A549 (cell line): Measurements from ENCODE around the gene UNC5A. TPM values are rescaled to one million over a fixed set of nuclear protein-coding genes. Genes with fewer than 3 reads are reported as not detected.

Experiments used
- ATAC-seq, 2 experiments: fragments of 200-7000 bp in 1 of 2; fragments of >200 bp in 1 of 2; cut with Nextera tagmentation in 1 of 2; cut with Tn5 transposase in 1 of 2; 3 replicates each; pipeline versions ENCODE4 v1.8.0 to v1.9.1; 2018 to 2020; ENCODE audit warnings: mild to moderate bottlenecking in 1 of 2, moderate library complexity in 1 of 2
- CTCF ChIA-PET: fragments of 300-600 bp; sonication (Branson Sonifier 250); formaldehyde crosslinking; extraction: SDS; loops from one replicate; lab custom pipeline; 2021; ENCODE audit warnings: antibody characterized with exemption, inconsistent platforms; lab: Yijun Ruan, JAX
- POLR2A ChIA-PET: fragments of 350-600 bp; formaldehyde crosslinking; extraction: SDS; loops from one replicate; lab custom pipeline; 2021; ENCODE audit warnings: antibody characterized with exemption, inconsistent platforms; lab: Yijun Ruan, JAX
- DNase-seq, 2 experiments: peaks; one replicate each; pipeline versions ENCODE4 v3.0.0 to v3.0.0-alpha.2; 2011 to 2016; ENCODE audit warnings: low read depth in 1 of 2, low spot score in 1 of 2
- FAIRE-seq: peaks from 2 replicates; lab custom pipeline; 2011; peaks lifted over from hg19 to GRCh38; lab: Jason Lieb, UNC
- H3K27ac ChIP-seq, 2 experiments: fragments of >200 bp; sonication (Bioruptor Twin); formaldehyde crosslinking; 3 replicates each; pipeline ENCODE4 v1.5.1; 2016 to 2017
- H3K4me1 ChIP-seq: fragments of >200 bp; sonication (Bioruptor Twin); formaldehyde crosslinking; 3 replicates; pipeline ENCODE4 v1.6.1; 2016
- H3K4me2 ChIP-seq: fragments of >200 bp; sonication (Bioruptor Twin); formaldehyde crosslinking; 3 replicates; pipeline ENCODE4 v1.6.1; 2016
- H3K4me3 ChIP-seq: fragments of >200 bp; sonication (Bioruptor Twin); formaldehyde crosslinking; 3 replicates; pipeline ENCODE4 v1.5.1; 2016
- H3K9me3 ChIP-seq: fragments of >200 bp; sonication (Bioruptor Twin); formaldehyde crosslinking; 3 replicates; pipeline ENCODE4 v1.6.1; 2016
- EHMT2 ChIP-seq: fragments of 200-600 bp; sonication (generic); IDR thresholded peaks from 2 replicates; pipeline ENCODE4 v1.6.1; 2016; ENCODE audit warnings: antibody characterized with exemption, low read depth, mild to moderate bottlenecking, moderate library complexity
- FOXS1 ChIP-seq: fragments of 250-450 bp; sonication (Bioruptor Pico); IDR thresholded peaks from 2 replicates; pipeline ENCODE4 v1.5.0; 2020; ENCODE audit warnings: mild to moderate bottlenecking, moderate library complexity
- HDAC2 ChIP-seq: fragments of 200-600 bp; sonication (generic); IDR thresholded peaks from 2 replicates; pipeline ENCODE4 v1.6.1; 2016
- HOXB5 ChIP-seq: fragments of 250-450 bp; sonication (Bioruptor Pico); IDR thresholded peaks from 2 replicates; pipeline ENCODE4 v1.5.0; 2020; ENCODE audit warnings: mild to moderate bottlenecking, moderate library complexity
- JUN ChIP-seq, 2 experiments: fragments of >200 bp; sonication (Bioruptor Twin); formaldehyde crosslinking; IDR thresholded peaks; 2 replicates in 1 of 2; 3 replicates in 1 of 2; pipeline ENCODE4 v1.6.1; 2016 to 2017
- JUNB ChIP-seq: fragments of >200 bp; sonication (Bioruptor Twin); formaldehyde crosslinking; IDR thresholded peaks from 2 replicates; pipeline ENCODE4 v1.6.1; 2016
- KDM1A ChIP-seq: fragments of 200-600 bp; sonication (generic); IDR thresholded peaks from 2 replicates; pipeline ENCODE4 v1.6.1; 2016; ENCODE audit warnings: low read depth, mild to moderate bottlenecking
- KDM5A ChIP-seq: fragments of 200-600 bp; sonication (generic); IDR thresholded peaks from 2 replicates; pipeline ENCODE4 v1.6.1; 2016; ENCODE audit warnings: antibody characterized with exemption, mild to moderate bottlenecking
- NFE2L2 ChIP-seq: fragments of 150-350 bp; conservative IDR thresholded peaks from 2 replicates; pipeline ENCODE4 v1.6.1; 2014; ENCODE audit warnings: low read length
- POLR2AphosphoS2 ChIP-seq: conservative IDR thresholded peaks from 2 replicates; pipeline ENCODE4 v1.6.1; 2012; ENCODE audit warnings: low read length, improper control_type of control experiment, inconsistent platforms
- RARB ChIP-seq: fragments of 250-450 bp; sonication (Bioruptor Pico); IDR thresholded peaks from 2 replicates; pipeline ENCODE4 v1.8.0; 2021; ENCODE audit warnings: mild to moderate bottlenecking, moderate library complexity
- RCOR1 ChIP-seq: fragments of 150-350 bp; IDR thresholded peaks from 2 replicates; pipeline ENCODE4 v1.6.1; 2014; ENCODE audit warnings: antibody characterized with exemption, low read length, low read depth
- RFX5 ChIP-seq: fragments of 450-650 bp; IDR thresholded peaks from 2 replicates; pipeline ENCODE4 v1.7.1; 2014; ENCODE audit warnings: antibody characterized with exemption, mild to moderate bottlenecking, moderate library complexity
- RNF2 ChIP-seq: fragments of 200-600 bp; sonication (generic); IDR thresholded peaks from 2 replicates; pipeline ENCODE4 v1.6.1; 2016; ENCODE audit warnings: low read depth, mild to moderate bottlenecking, antibody characterized with exemption, moderate library complexity, borderline replicate concordance
- ZSCAN20 ChIP-seq: fragments of 250-450 bp; sonication (Bioruptor Pico); IDR thresholded peaks from 2 replicates; pipeline ENCODE4 v1.8.0; 2022; ENCODE audit warnings: mild to moderate bottlenecking, moderate library complexity
- WGBS: methylation state at CpG from one replicate; pipeline ENCODE4 v1.1.6; 2017; ENCODE audit errors: missing lambda C conversion rate; 5-methylcytosine and 5-hydroxymethylcytosine counted together
- polyA plus RNA-seq, 4 experiments: library from polyadenylated mRNA; depleted of rRNA in 3 of 4; stranded (reverse); fragments of >200 nt; fragmentation: RNase III in 1 of 4; extraction: RNeasy Plus Mini Kit Qiagen cat#74134 plus additional on column Dnase treatment in 1 of 4; gene quantifications; 2 replicates in 3 of 4; 3 replicates in 1 of 4; pipeline ENCODE4 v1.2.3, GENCODE V29; 2011 to 2017
- TF ChIP-seq, protein P1 (sequence below): fragments of >200 bp; sonication (Bioruptor Twin); formaldehyde crosslinking; IDR thresholded peaks from 3 replicates; pipeline ENCODE4 v1.5.1; 2016
- TF ChIP-seq, protein P2 (sequence below): fragments of 200-600 bp; sonication (generic); IDR thresholded peaks from 2 replicates; pipeline ENCODE4 v1.6.1; 2016; ENCODE audit warnings: antibody characterized with exemption, mild to moderate bottlenecking, moderate library complexity
- TF ChIP-seq, protein P3 (sequence below): IDR thresholded peaks from 2 replicates; pipeline ENCODE4 v1.6.1; 2012; ENCODE audit warnings: low read depth, borderline replicate concordance
- TF ChIP-seq, protein P4 (sequence below): fragments of 150-350 bp; IDR thresholded peaks from 2 replicates; pipeline ENCODE4 v1.6.1; 2014; ENCODE audit warnings: low read depth, mild to moderate bottlenecking, low read length
- TF ChIP-seq, protein P5 (sequence below): fragments of 450-650 bp; IDR thresholded peaks from 2 replicates; pipeline ENCODE4 v1.6.1; 2014; ENCODE audit warnings: antibody characterized with exemption

The UNC5A gene
- polyA plus RNA-seq, 2 of the 4 experiments (the other 2 are of a cell fraction): 0.03 to 0.14 TPM

DNA sequence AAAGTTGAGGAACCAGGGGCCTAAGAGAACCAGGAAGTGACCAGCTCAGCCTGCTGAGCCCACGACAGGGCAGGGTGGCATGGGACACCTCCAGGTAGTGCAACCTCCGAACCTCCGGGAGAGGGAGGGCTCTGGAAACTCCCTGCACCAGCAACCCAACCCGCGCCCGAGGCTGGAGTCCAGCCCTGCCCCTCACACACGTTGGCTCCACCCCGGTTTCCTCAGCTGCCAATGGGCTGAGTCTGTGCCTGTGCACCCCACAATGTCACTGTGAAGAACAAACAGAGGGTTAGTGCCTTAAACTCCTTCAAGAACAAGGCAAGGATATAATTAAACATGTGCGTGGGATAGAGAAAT, 17.0 kb upstream of the UNC5A start:
- ChIA-PET CTCF (interaction anchor here (0.9 kb wide), 1 partner anchor 133 kb away, joined by 3 read pairs; no protein-coding TSS in a partner anchor), POLR2A (no interaction called here)
- H3K4me1 ChIP-seq: peaks cover 21% of the 10 kb centered on the region
- TF ChIP-seq, protein P1, sequence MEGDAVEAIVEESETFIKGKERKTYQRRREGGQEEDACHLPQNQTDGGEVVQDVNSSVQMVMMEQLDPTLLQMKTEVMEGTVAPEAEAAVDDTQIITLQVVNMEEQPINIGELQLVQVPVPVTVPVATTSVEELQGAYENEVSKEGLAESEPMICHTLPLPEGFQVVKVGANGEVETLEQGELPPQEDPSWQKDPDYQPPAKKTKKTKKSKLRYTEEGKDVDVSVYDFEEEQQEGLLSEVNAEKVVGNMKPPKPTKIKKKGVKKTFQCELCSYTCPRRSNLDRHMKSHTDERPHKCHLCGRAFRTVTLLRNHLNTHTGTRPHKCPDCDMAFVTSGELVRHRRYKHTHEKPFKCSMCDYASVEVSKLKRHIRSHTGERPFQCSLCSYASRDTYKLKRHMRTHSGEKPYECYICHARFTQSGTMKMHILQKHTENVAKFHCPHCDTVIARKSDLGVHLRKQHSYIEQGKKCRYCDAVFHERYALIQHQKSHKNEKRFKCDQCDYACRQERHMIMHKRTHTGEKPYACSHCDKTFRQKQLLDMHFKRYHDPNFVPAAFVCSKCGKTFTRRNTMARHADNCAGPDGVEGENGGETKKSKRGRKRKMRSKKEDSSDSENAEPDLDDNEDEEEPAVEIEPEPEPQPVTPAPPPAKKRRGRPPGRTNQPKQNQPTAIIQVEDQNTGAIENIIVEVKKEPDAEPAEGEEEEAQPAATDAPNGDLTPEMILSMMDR: no peak
- no peak for TF ChIP-seq JUNB
- TF ChIP-seq NFE2L2: no peak
- TF ChIP-seq RCOR1: no peak
- TF ChIP-seq KDM1A: no peak
- TF ChIP-seq HDAC2: no peak
- ATAC-seq (peak; percentile 28 to 66; a peak in 4 of 6 replicates), DNase-seq (no peak), FAIRE-seq (no peak)
- no peak overlapping the region; the same call in 2 of the 3 replicates for H3K4me2 ChIP-seq
- 22% methylated on average over 7 of the region's 9 CpGs for WGBS
- H3K9me3 ChIP-seq: no peaks in the 10 kb centered on the region
- H3K27ac ChIP-seq: 0 out of 6 replicates have a peak overlapping the region, but pooled peaks of 1 of the 2 experiments have one; percentile 21
- H3K4me3 ChIP-seq: no peak overlapping the region

DNA sequence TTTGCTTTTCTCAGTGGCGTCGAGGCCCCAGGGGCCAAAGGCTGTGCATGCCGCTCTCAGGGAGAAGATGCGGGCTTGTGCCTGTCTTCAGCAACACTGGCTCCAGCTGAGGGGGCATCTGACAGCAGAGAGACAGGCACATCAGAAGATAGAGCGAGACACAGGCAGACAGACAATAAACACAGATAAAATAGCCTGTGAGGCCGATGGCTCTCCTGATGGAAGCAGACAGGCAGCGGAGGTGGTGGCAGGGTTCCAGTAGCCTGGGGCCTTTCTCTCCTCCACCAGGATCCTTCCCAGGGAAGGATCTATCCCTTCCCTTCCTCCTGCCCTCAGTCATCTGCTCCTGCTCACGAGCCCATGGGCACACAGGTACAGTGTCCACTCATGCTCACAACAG, 16.6 kb upstream of the UNC5A start:
- no peaks in the 10 kb centered on the region for H3K9me3 ChIP-seq
- H3K4me2 ChIP-seq: no peak overlapping the region
- ATAC-seq: no peak
- DNase-seq: no peak
- ChIA-PET CTCF (interaction anchor here (0.6 to 0.9 kb wide), 2 partner anchors 27 to 134 kb away, joined by 3 read pairs; no protein-coding TSS in a partner anchor), POLR2A (no interaction called here)
- TF ChIP-seq HDAC2: no peak
- TF ChIP-seq RFX5: no peak
- H3K4me3 ChIP-seq: no peak overlapping the region
- no peak for FAIRE-seq
- whole genome bisulfite sequencing: 73% methylated on average over 8 of the region's 8 CpGs
- no peak overlapping the region for H3K27ac ChIP-seq
- H3K4me1 ChIP-seq: peaks cover 21% of the 10 kb centered on the region

DNA sequence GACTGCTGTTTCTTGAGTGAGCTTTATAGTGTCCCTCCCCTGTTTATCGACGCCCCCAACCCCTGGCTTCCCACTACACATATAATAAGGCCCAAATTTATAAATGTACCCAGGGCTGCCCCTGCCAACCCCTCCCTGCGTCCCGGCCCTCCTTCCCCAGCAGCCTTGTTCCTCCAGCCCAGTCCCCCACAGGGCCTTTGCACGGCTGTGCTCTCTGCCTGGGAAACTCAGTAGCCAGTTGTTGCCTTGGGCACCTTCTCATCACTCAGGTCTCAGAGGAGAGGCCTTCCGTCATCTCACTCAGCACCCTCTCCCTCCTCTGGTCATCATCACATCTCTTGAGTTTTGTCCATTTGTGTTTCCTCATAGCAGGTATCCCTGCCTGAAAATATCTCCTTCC, 15.8 kb upstream of the UNC5A start:
- H3K4me3 ChIP-seq: no peak overlapping the region
- FAIRE-seq (no peak), DNase-seq (no peak), ATAC-seq (no peak)
- ChIA-PET POLR2A (no interaction called here), CTCF (interaction anchor here (0.6 kb wide), 1 partner anchor 26 kb away, joined by 3 read pairs; no protein-coding TSS in a partner anchor)
- 81% methylated on average over 6 of the region's 6 CpGs for WGBS
- no peak overlapping the region for H3K27ac ChIP-seq
- H3K4me1 ChIP-seq: peaks cover 16% of the 10 kb centered on the region
- TF ChIP-seq EHMT2 (no peak), JUN (IDR thresholded peaks at IDR 0.05) (no peak), KDM5A (no peak), HOXB5 (CRISPR knock-in tag) (no peak), RARB (CRISPR knock-in tag) (no peak), HDAC2 (no peak), FOXS1 (CRISPR knock-in tag) (no peak), ZSCAN20 (CRISPR knock-in tag) (no peak), RNF2 (no peak), RFX5 (no peak), POLR2AphosphoS2 (no peak)
- TF ChIP-seq, protein P2, sequence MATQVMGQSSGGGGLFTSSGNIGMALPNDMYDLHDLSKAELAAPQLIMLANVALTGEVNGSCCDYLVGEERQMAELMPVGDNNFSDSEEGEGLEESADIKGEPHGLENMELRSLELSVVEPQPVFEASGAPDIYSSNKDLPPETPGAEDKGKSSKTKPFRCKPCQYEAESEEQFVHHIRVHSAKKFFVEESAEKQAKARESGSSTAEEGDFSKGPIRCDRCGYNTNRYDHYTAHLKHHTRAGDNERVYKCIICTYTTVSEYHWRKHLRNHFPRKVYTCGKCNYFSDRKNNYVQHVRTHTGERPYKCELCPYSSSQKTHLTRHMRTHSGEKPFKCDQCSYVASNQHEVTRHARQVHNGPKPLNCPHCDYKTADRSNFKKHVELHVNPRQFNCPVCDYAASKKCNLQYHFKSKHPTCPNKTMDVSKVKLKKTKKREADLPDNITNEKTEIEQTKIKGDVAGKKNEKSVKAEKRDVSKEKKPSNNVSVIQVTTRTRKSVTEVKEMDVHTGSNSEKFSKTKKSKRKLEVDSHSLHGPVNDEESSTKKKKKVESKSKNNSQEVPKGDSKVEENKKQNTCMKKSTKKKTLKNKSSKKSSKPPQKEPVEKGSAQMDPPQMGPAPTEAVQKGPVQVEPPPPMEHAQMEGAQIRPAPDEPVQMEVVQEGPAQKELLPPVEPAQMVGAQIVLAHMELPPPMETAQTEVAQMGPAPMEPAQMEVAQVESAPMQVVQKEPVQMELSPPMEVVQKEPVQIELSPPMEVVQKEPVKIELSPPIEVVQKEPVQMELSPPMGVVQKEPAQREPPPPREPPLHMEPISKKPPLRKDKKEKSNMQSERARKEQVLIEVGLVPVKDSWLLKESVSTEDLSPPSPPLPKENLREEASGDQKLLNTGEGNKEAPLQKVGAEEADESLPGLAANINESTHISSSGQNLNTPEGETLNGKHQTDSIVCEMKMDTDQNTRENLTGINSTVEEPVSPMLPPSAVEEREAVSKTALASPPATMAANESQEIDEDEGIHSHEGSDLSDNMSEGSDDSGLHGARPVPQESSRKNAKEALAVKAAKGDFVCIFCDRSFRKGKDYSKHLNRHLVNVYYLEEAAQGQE: no peak
- TF ChIP-seq, protein P3, sequence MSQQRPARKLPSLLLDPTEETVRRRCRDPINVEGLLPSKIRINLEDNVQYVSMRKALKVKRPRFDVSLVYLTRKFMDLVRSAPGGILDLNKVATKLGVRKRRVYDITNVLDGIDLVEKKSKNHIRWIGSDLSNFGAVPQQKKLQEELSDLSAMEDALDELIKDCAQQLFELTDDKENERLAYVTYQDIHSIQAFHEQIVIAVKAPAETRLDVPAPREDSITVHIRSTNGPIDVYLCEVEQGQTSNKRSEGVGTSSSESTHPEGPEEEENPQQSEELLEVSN: no peak
- TF ChIP-seq, protein P4, sequence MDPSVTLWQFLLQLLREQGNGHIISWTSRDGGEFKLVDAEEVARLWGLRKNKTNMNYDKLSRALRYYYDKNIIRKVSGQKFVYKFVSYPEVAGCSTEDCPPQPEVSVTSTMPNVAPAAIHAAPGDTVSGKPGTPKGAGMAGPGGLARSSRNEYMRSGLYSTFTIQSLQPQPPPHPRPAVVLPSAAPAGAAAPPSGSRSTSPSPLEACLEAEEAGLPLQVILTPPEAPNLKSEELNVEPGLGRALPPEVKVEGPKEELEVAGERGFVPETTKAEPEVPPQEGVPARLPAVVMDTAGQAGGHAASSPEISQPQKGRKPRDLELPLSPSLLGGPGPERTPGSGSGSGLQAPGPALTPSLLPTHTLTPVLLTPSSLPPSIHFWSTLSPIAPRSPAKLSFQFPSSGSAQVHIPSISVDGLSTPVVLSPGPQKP: no peak
- TF ChIP-seq, protein P5, sequence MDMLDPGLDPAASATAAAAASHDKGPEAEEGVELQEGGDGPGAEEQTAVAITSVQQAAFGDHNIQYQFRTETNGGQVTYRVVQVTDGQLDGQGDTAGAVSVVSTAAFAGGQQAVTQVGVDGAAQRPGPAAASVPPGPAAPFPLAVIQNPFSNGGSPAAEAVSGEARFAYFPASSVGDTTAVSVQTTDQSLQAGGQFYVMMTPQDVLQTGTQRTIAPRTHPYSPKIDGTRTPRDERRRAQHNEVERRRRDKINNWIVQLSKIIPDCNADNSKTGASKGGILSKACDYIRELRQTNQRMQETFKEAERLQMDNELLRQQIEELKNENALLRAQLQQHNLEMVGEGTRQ: no peak
- TF ChIP-seq, protein P1: no peak
- H3K4me2 ChIP-seq: no peak overlapping the region
- no peaks in the 10 kb centered on the region for H3K9me3 ChIP-seq
